PC-3 (cell line): ENCODE data around the gene TPRKB.
"Not testable (repeated sequence)": the region's sequence is repeated elsewhere in the genome, so short reads cannot be mapped to it uniquely, and the experiment has no call there.

Experiments
- CTCF ChIP-seq: fragments of 300-600 bp; sonication (generic); conservative IDR thresholded peaks from 2 replicates; pipeline ENCODE4 v1.5.1; 2017; ENCODE audit warnings: antibody characterized with exemption, low read depth, mild to moderate bottlenecking, low read length
- EZH2 ChIP-seq: fragments of 300-600 bp; sonication (generic); IDR thresholded peaks from one replicate; pipeline ENCODE4 v1.6.1; 2017; ENCODE audit warnings: antibody characterized with exemption, mild to moderate bottlenecking, low read length; ENCODE audit not compliant: unreplicated experiment
- EZH2phosphoT487 ChIP-seq: fragments of 300-600 bp; sonication (generic); IDR thresholded peaks from 2 replicates; pipeline ENCODE4 v1.6.1; 2018; ENCODE audit warnings: mild to moderate bottlenecking, antibody characterized with exemption, low read length, borderline replicate concordance

DNA sequence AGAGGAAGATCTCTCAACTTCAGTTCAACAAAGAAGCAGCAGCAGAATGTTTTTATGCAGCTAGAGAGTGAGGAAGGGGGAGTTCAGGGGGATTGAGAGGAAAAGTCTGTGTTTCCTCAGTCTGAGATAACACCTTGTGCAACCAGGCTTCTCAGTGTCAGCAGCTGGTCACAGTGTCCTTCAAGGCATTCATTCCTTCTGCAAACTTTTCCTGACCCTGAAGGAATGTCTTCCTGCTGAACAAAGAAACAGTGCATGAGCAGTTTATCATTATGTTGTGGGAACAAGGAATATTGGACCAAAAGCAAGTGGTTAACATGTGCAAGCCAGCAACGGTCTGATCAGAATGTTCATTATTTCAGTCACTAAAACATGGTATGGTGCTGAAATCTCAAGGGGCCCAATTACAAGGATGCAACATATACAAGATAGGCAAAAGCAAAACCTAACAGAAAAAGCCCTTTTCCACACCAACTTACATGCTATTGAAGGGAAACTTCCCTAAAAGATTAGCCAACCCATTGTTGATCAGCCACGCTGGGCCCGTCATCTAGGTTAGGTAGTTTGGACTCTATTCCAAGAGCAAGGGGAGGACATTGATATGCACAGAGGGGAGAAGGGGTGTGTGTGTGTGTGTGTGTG lies 34.2 kb downstream of the TPRKB start:
- TF ChIP-seq CTCF, EZH2phosphoT487, EZH2: not testable (repeated sequence)
